BLaER1 (cell line): ENCODE results near the gene PPP1R15B.
"Not testable (repeated sequence)": the region's sequence is repeated elsewhere in the genome, so short reads cannot be mapped to it uniquely, and the experiment has no call there.

ENCODE experiments used
- H3K27ac ChIP-seq: shearing (Covaris generic); formaldehyde crosslinking; 2 replicates; pipeline ENCODE4 v1.8.1; 2022
- H3K27me3 ChIP-seq: shearing (Covaris generic); formaldehyde crosslinking; 2 replicates; pipeline ENCODE4 v1.8.1; 2022
- H3K36me3 ChIP-seq: shearing (Covaris generic); formaldehyde crosslinking; 2 replicates; pipeline ENCODE4 v1.8.1; 2022
- H3K4me1 ChIP-seq: shearing (Covaris generic); formaldehyde crosslinking; 2 replicates; pipeline ENCODE4 v1.8.1; 2022
- H3K4me2 ChIP-seq: shearing (Covaris generic); formaldehyde crosslinking; 2 replicates; pipeline ENCODE4 v1.8.1; 2022
- H3K4me3 ChIP-seq: shearing (Covaris generic); formaldehyde crosslinking; 2 replicates; pipeline ENCODE4 v1.8.1; 2022
- H3K9ac ChIP-seq: shearing (Covaris generic); formaldehyde crosslinking; 2 replicates; pipeline ENCODE4 v1.8.1; 2022
- H3K9me3 ChIP-seq: shearing (Covaris generic); formaldehyde crosslinking; 2 replicates; pipeline ENCODE4 v1.8.1; 2022
- H4K20me1 ChIP-seq: shearing (Covaris generic); formaldehyde crosslinking; 2 replicates; pipeline ENCODE4 v1.8.1; 2022
- Cebpa-rat ChIP-seq: shearing (Covaris generic); IDR thresholded peaks from 2 replicates; pipeline ENCODE4 v1.8.1; 2022

The PPP1R15B gene

GRCh38 chr1:204435381-204435831 is 23.8 kb upstream of the PPP1R15B start:
- Histone ChIP-seq H3K4me1 (no peaks in the 10 kb centered on the region), H3K36me3 (peaks cover 98% of the 10 kb centered on the region)

GRCh38 chr1:204434116-204434755 is 22.6 kb upstream of the PPP1R15B start:
- no peaks in the 10 kb centered on the region for H3K27me3 ChIP-seq
- no peak overlapping the region for H3K27ac ChIP-seq
- TF ChIP-seq Cebpa-rat, result no peak
- H3K4me2 ChIP-seq, result no peak overlapping the region
- H3K4me3 ChIP-seq, result no peak overlapping the region
- no peak overlapping the region for H3K9ac ChIP-seq
- H3K36me3 ChIP-seq, result peaks cover 98% of the 10 kb centered on the region
- no peaks in the 10 kb centered on the region for H4K20me1 ChIP-seq
- H3K9me3 ChIP-seq, result no peaks in the 10 kb centered on the region
- no peaks in the 10 kb centered on the region for H3K4me1 ChIP-seq

More at GRCh38 chr1:204435381-204435831, 23.8 kb upstream of the PPP1R15B start:
- H3K9ac ChIP-seq, result no peak overlapping the region
- H4K20me1 ChIP-seq, result no peaks in the 10 kb centered on the region
- H3K4me2 ChIP-seq, result no peak overlapping the region
- H3K9me3 ChIP-seq, result no peaks in the 10 kb centered on the region
- no peak overlapping the region for H3K4me3 ChIP-seq
- peak; percentile 59; the same call in 1 of the 2 replicates for TF ChIP-seq Cebpa-rat
- H3K27ac ChIP-seq, result no peak overlapping the region
- H3K27me3 ChIP-seq, result no peaks in the 10 kb centered on the region

- H3K4me3 ChIP-seq, result no peak overlapping the region
- H3K4me2 ChIP-seq, result no peak overlapping the region
- no peaks in the 10 kb centered on the region for H3K4me1 ChIP-seq
- H3K9ac ChIP-seq, result no peak overlapping the region
- H4K20me1 ChIP-seq, result no peaks in the 10 kb centered on the region
- no peaks in the 10 kb centered on the region for H3K27me3 ChIP-seq
- no peak overlapping the region for H3K27ac ChIP-seq
- TF ChIP-seq Cebpa-rat, result no peak
- H3K36me3 ChIP-seq, result peaks cover 98% of the 10 kb centered on the region
- no peaks in the 10 kb centered on the region for H3K9me3 ChIP-seq
Measured at GRCh38 chr1:204432708-204433107, 21.1 kb upstream of the PPP1R15B start.

GRCh38 chr1:204431310-204432184 is 19.9 kb upstream of the PPP1R15B start:
- no peak overlapping the region for H3K4me3 ChIP-seq
- H3K4me1 ChIP-seq, result no peaks in the 10 kb centered on the region
- no peak overlapping the region for H3K4me2 ChIP-seq
- H3K9me3 ChIP-seq, result no peaks in the 10 kb centered on the region
- no peaks in the 10 kb centered on the region for H3K27me3 ChIP-seq
- TF ChIP-seq Cebpa-rat, result no peak
- no peak overlapping the region for H3K27ac ChIP-seq
- H4K20me1 ChIP-seq, result no peaks in the 10 kb centered on the region
- H3K36me3 ChIP-seq, result peaks cover 98% of the 10 kb centered on the region
- H3K9ac ChIP-seq, result no peak overlapping the region

- TF ChIP-seq Cebpa-rat, result no peak
- Histone ChIP-seq H3K27ac (no peak overlapping the region), H3K4me3 (no peak overlapping the region), H3K9ac (no peak overlapping the region), H3K9me3 (no peaks in the 10 kb centered on the region), H3K4me2 (no peak overlapping the region), H4K20me1 (no peaks in the 10 kb centered on the region), H3K36me3 (peaks cover 98% of the 10 kb centered on the region), H3K4me1 (no peaks in the 10 kb centered on the region), H3K27me3 (no peaks in the 10 kb centered on the region)
Measured at GRCh38 chr1:204429746-204430145, 18.1 kb upstream of the PPP1R15B start.

GRCh38 chr1:204426971-204427701 is 15.5 kb upstream of the PPP1R15B start:
- no peak overlapping the region for H3K9ac ChIP-seq
- no peak overlapping the region for H3K4me3 ChIP-seq
- H3K27ac ChIP-seq, result no peak overlapping the region
- H3K36me3 ChIP-seq, result peaks cover 97% of the 10 kb centered on the region
- H3K27me3 ChIP-seq, result no peaks in the 10 kb centered on the region
- no peaks in the 10 kb centered on the region for H3K9me3 ChIP-seq
- no peaks in the 10 kb centered on the region for H4K20me1 ChIP-seq
- no peaks in the 10 kb centered on the region for H3K4me1 ChIP-seq
- no peak for TF ChIP-seq Cebpa-rat
- no peak overlapping the region for H3K4me2 ChIP-seq

GRCh38 chr1:204426474-204426873 is 14.9 kb upstream of the PPP1R15B start:
- no peak overlapping the region for H3K27ac ChIP-seq
- no peaks in the 10 kb centered on the region for H4K20me1 ChIP-seq
- H3K9ac ChIP-seq, result no peak overlapping the region
- no peak overlapping the region for H3K4me3 ChIP-seq
- H3K36me3 ChIP-seq, result peaks cover 97% of the 10 kb centered on the region
- no peak overlapping the region for H3K4me2 ChIP-seq
- TF ChIP-seq Cebpa-rat, result no peak
- no peaks in the 10 kb centered on the region for H3K9me3 ChIP-seq
- no peaks in the 10 kb centered on the region for H3K4me1 ChIP-seq
- H3K27me3 ChIP-seq, result no peaks in the 10 kb centered on the region

GRCh38 chr1:204426035-204426436 is 14.4 kb upstream of the PPP1R15B start:
- H3K27me3 ChIP-seq, result no peaks in the 10 kb centered on the region
- no peak overlapping the region for H3K4me2 ChIP-seq
- H3K36me3 ChIP-seq, result peaks cover 98% of the 10 kb centered on the region
- no peak overlapping the region for H3K9ac ChIP-seq
- no peak for TF ChIP-seq Cebpa-rat
- H3K4me3 ChIP-seq, result no peak overlapping the region
- no peak overlapping the region for H3K27ac ChIP-seq
- no peaks in the 10 kb centered on the region for H3K4me1 ChIP-seq
- no peaks in the 10 kb centered on the region for H4K20me1 ChIP-seq
- no peaks in the 10 kb centered on the region for H3K9me3 ChIP-seq

- Histone ChIP-seq H3K4me1 (no peaks in the 10 kb centered on the region; the same call in 1 of the 2 replicates), H3K27me3 (no peaks in the 10 kb centered on the region), H4K20me1 (no peaks in the 10 kb centered on the region), H3K4me3 (no peak overlapping the region), H3K27ac (no peak overlapping the region), H3K36me3 (peaks cover 84% of the 10 kb centered on the region), H3K4me2 (no peak overlapping the region), H3K9me3 (no peaks in the 10 kb centered on the region), H3K9ac (no peak overlapping the region)
- no peak for TF ChIP-seq Cebpa-rat
Measured at GRCh38 chr1:204424621-204425020, 13.0 kb upstream of the PPP1R15B start.

GRCh38 chr1:204422061-204422705 is 10.6 kb upstream of the PPP1R15B start:
- not testable (repeated sequence) for H3K27me3 ChIP-seq, H3K4me2 ChIP-seq, H3K27ac ChIP-seq, H3K9ac ChIP-seq, H3K9me3 ChIP-seq, H3K4me3 ChIP-seq, H4K20me1 ChIP-seq
- Histone ChIP-seq H3K4me1 (peaks cover 23% of the 10 kb centered on the region), H3K36me3 (peaks cover 60% of the 10 kb centered on the region)
